Lower leg skin (tissue), 4 donors: ENCODE results near the gene FARS2. TPM values are rescaled to one million over a fixed set of nuclear protein-coding genes. Genes with fewer than 3 reads are reported as not detected.

Source experiments
- DNase-seq, 2 donors: peaks; one replicate each; pipeline ENCODE4 v3.0.0-alpha.2; 2019; ENCODE audit warnings: low spot score in 2 of 2
- H3K4me3 ChIP-seq: fragments of 200-600 bp; sonication (generic); 2 replicates; pipeline ENCODE4 v1.5.1; 2017; ENCODE audit warnings: mild to moderate bottlenecking, low read depth; ENCODE audit not compliant: poor library complexity, severe bottlenecking
- POLR2A ChIP-seq, 2 donors: fragments of 450-650 bp; IDR thresholded peaks; one replicate each; pipeline ENCODE4 v1.6.1; 2016 to 2017; ENCODE audit warnings: antibody characterized with exemption in 2 of 2, mild to moderate bottlenecking in 1 of 2, moderate library complexity in 1 of 2
- WGBS, 2 donors: methylation state at CpG; one replicate each; pipeline ENCODE4 v1.1.5; 2018; 5-methylcytosine and 5-hydroxymethylcytosine counted together
- intact Hi-C: fragments of 100-400 bp; cut with DNase I; formaldehyde crosslinking; loops from one replicate; pipeline ENCODE4 v1.15.0; 2023; ENCODE audit warnings: low total_unique reads
- total RNA-seq, 4 donors: library from RNA; depleted of rRNA; stranded (reverse); fragments of >200 nt; gene quantifications; one replicate each; pipeline ENCODE4 v1.1.0, GENCODE V29; 2016
- TF ChIP-seq, protein P1 (sequence below), 3 donors: fragments of 450-650 bp; IDR thresholded peaks; one replicate each; pipeline ENCODE4 v1.5.1; 2016; ENCODE audit warnings: antibody characterized with exemption in 3 of 3, mild to moderate bottlenecking in 3 of 3, moderate library complexity in 2 of 3

The FARS2 gene
- total RNA-seq, 4 donors from 2014 or later = 7.0 to 14.7 (median 11.1) TPM

- TF ChIP-seq POLR2A (IDR thresholded peaks at IDR 0.05) = no peak
- TF ChIP-seq, protein P1, sequence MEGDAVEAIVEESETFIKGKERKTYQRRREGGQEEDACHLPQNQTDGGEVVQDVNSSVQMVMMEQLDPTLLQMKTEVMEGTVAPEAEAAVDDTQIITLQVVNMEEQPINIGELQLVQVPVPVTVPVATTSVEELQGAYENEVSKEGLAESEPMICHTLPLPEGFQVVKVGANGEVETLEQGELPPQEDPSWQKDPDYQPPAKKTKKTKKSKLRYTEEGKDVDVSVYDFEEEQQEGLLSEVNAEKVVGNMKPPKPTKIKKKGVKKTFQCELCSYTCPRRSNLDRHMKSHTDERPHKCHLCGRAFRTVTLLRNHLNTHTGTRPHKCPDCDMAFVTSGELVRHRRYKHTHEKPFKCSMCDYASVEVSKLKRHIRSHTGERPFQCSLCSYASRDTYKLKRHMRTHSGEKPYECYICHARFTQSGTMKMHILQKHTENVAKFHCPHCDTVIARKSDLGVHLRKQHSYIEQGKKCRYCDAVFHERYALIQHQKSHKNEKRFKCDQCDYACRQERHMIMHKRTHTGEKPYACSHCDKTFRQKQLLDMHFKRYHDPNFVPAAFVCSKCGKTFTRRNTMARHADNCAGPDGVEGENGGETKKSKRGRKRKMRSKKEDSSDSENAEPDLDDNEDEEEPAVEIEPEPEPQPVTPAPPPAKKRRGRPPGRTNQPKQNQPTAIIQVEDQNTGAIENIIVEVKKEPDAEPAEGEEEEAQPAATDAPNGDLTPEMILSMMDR (IDR thresholded peaks at IDR 0.05) = no peak
- H3K4me3 ChIP-seq = no peak overlapping the region
- intact Hi-C loops = no loop called here
- DNase-seq = no peak
- WGBS, 2 donors = 93 to 99% methylated on average over 9 of the region's 9 CpGs
Observed at GRCh38 chr6:5534643-5535042, 273.3 kb downstream of the FARS2 start.

GRCh38 chr6:5536644-5537043 lies 275.3 kb downstream of the FARS2 start:
- DNase-seq = no peak
- no peak overlapping the region for H3K4me3 ChIP-seq
- intact Hi-C loops = no loop called here
- TF ChIP-seq POLR2A (IDR thresholded peaks at IDR 0.05) = no peak
- TF ChIP-seq, protein P1 (IDR thresholded peaks at IDR 0.05) = no peak
- 79 to 88% methylated on average over 1 of the region's 1 CpG for whole genome bisulfite sequencing, 2 donors

DNA sequence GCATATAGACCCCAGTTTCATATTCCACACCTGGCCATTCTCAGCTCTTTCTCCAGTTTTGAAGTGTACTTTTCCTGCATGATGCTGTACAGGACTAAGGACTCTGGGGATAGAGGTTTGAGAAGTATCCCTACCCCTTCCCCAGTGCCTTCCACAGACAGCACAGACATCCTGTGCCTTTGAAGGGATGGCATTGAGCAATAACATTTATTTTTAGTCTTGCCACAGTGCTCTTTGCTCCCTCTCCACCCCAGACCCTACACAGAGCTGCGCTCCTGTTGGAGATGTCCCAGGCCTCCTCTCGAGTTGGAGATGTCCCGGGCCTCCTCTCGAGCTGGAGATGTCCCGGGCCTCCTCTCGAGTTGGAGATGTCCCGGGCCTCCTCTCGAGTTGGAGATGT lies 275.8 kb downstream of the FARS2 start:
- no peak for DNase-seq
- H3K4me3 ChIP-seq = no peak overlapping the region
- intact Hi-C loops = no loop called here
- TF ChIP-seq, protein P1 (IDR thresholded peaks at IDR 0.05) = no peak
- TF ChIP-seq POLR2A (IDR thresholded peaks at IDR 0.05) = no peak
- WGBS, 2 donors = 94 to 97% methylated on average over 8 of the region's 8 CpGs

DNA sequence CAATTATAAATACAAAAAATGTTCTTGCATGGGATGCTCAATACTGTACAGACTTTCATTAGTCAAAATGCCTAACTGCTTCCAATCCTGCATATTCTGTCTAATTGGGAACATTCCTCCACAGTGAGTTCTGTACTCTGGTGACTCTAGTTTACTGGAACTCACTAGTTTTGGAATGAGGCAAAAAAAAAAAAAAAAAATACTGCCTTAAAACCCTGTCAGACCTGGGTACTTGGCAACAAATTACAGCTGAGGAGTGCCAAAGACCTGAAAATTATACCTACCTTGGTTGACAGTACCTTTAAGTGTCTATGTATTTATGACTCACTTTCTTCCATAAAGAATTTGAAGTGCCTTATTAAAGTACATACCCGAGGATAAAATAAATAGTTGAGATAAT lies 276.7 kb downstream of the FARS2 start:
- intact Hi-C loops = no loop called here
- TF ChIP-seq, protein P1 (IDR thresholded peaks at IDR 0.05) = no peak
- DNase-seq = no peak
- no peak overlapping the region for H3K4me3 ChIP-seq
- 20 to 30% methylated on average over 1 of the region's 1 CpG for WGBS, 2 donors

GRCh38 chr6:5540370-5540769 lies 279.1 kb downstream of the FARS2 start:
- H3K4me3 ChIP-seq = no peak overlapping the region
- DNase-seq = no peak
- TF ChIP-seq POLR2A (IDR thresholded peaks at IDR 0.05) = no peak
- TF ChIP-seq, protein P1 (IDR thresholded peaks at IDR 0.05) = no peak
- 75 to 85% methylated on average over 8 of the region's 8 CpGs for WGBS, 2 donors
- intact Hi-C loops = no loop called here

- no peak for DNase-seq
- intact Hi-C loops = no loop called here
- H3K4me3 ChIP-seq = no peak overlapping the region
- TF ChIP-seq, protein P1 (IDR thresholded peaks at IDR 0.05) = no peak
- no peak for TF ChIP-seq POLR2A (IDR thresholded peaks at IDR 0.05)
- 88 to 91% methylated on average over 3 of the region's 3 CpGs for WGBS, 2 donors
Observed at GRCh38 chr6:5541025-5541424, 279.7 kb downstream of the FARS2 start.
